Fibroblast of lung (primary cell): ENCODE measurements around the gene MYOM1.

ENCODE experiments used
- EZH2 ChIP-seq: IDR thresholded peaks from 2 replicates; pipeline ENCODE4 v1.5.1; 2012; ENCODE audit warnings: low read length, control low read depth, mild to moderate bottlenecking; ENCODE audit errors: missing control alignments
- TF ChIP-seq, protein P1 (sequence below), 2 donors: IDR thresholded peaks in 1 of 2; conservative IDR thresholded peaks in 1 of 2; 1 replicate in 1 of 2; 2 replicates in 1 of 2; pipeline ENCODE4 v1.5.1; 2011 to 2012; ENCODE audit warnings: low read length in 2 of 2, control low read depth in 1 of 2, inconsistent platforms in 1 of 2, low read depth in 1 of 2, mild to moderate bottlenecking in 1 of 2

GRCh38 chr18:3114026-3114425, 105.7 kb downstream of the MYOM1 start:
- TF ChIP-seq, protein P1, sequence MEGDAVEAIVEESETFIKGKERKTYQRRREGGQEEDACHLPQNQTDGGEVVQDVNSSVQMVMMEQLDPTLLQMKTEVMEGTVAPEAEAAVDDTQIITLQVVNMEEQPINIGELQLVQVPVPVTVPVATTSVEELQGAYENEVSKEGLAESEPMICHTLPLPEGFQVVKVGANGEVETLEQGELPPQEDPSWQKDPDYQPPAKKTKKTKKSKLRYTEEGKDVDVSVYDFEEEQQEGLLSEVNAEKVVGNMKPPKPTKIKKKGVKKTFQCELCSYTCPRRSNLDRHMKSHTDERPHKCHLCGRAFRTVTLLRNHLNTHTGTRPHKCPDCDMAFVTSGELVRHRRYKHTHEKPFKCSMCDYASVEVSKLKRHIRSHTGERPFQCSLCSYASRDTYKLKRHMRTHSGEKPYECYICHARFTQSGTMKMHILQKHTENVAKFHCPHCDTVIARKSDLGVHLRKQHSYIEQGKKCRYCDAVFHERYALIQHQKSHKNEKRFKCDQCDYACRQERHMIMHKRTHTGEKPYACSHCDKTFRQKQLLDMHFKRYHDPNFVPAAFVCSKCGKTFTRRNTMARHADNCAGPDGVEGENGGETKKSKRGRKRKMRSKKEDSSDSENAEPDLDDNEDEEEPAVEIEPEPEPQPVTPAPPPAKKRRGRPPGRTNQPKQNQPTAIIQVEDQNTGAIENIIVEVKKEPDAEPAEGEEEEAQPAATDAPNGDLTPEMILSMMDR (conservative IDR thresholded peaks at IDR 0.05 in 1 of 2, IDR thresholded peaks at IDR 0.05 in 1 of 2; ENCODE audit: low read depth in 1 of 2, low read length in 2 of 2) = no peak
- TF ChIP-seq EZH2 = no peak
